ENCODE data around the gene SPPL2B. TPM values are rescaled to one million over a fixed set of nuclear protein-coding genes. Genes with fewer than 3 reads are reported as not detected.
"Not testable (repeated sequence)": the region's sequence is repeated elsewhere in the genome, so short reads cannot be mapped to it uniquely, and the experiment has no call there.

Gene SPPL2B
- polyA plus RNA-seq, 3 donors from 2014 or later: 6.9 to 16.4 (median 12.5) TPM

- Mint-ChIP-seq H3K4me3 (no peak overlapping the region), H3K36me3 (no peaks in the 10 kb centered on the region), H3K27ac (no peak overlapping the region), H3K9me3 (no peaks in the 10 kb centered on the region), H3K4me1 (peaks cover 3 to 5% of the 10 kb centered on the region in 2 donors), H3K27me3 (ENCODE audit: low read depth in 3 of 3) (peaks cover 1 to 6% (median 4%) of the 10 kb centered on the region in 3 donors)
- DNase-seq: no peak
These were observed 59.1 kb downstream of the SPPL2B start for GRCh38 chr19:2387367-2388288.

- no peak for DNase-seq
- H3K27me3 Mint-ChIP-seq (ENCODE audit: low read depth in 3 of 3): peaks cover 3 to 7% (median 4%) of the 10 kb centered on the region in 3 donors
- no peaks in the 10 kb centered on the region for H3K36me3 Mint-ChIP-seq
- H3K9me3 Mint-ChIP-seq: no peaks in the 10 kb centered on the region
- H3K27ac Mint-ChIP-seq: no peak overlapping the region
- no peak overlapping the region for H3K4me3 Mint-ChIP-seq
- peaks cover 12 to 22% of the 10 kb centered on the region in 2 donors for H3K4me1 Mint-ChIP-seq
These were observed 61.1 kb downstream of the SPPL2B start for GRCh38 chr19:2389594-2389993.

GRCh38 chr19:2391118-2391725 is 62.7 kb downstream of the SPPL2B start:
- Mint-ChIP-seq H3K4me3 (no peak overlapping the region), H3K36me3 (no peaks in the 10 kb centered on the region), H3K4me1 (peaks cover 17 to 27% of the 10 kb centered on the region in 2 donors), H3K27ac (peak overlapping the region in 1 of 6 donors; percentile 87), H3K27me3 (ENCODE audit: low read depth in 3 of 3) (peaks cover 4 to 8% (median 6%) of the 10 kb centered on the region in 3 donors), H3K9me3 (no peaks in the 10 kb centered on the region)
- DNase-seq: peak; percentile 35 to 54 (median 51)

GRCh38 chr19:2392366-2392765 is 63.9 kb downstream of the SPPL2B start:
- Mint-ChIP-seq H3K36me3 (no peaks in the 10 kb centered on the region), H3K27me3 (ENCODE audit: low read depth in 3 of 3) (peaks cover 4 to 6% (median 6%) of the 10 kb centered on the region in 3 donors), H3K4me1 (peaks cover 17 to 27% of the 10 kb centered on the region in 2 donors), H3K9me3 (no peaks in the 10 kb centered on the region), H3K4me3 (no peak overlapping the region), H3K27ac (no peak overlapping the region)
- DNase-seq: no peak

GRCh38 chr19:2392899-2393298 is 64.4 kb downstream of the SPPL2B start:
- H3K27ac Mint-ChIP-seq: peak overlapping the region in 2 of 6 donors; percentile 45 to 55
- H3K36me3 Mint-ChIP-seq; H3K27me3 Mint-ChIP-seq (ENCODE audit: low read depth in 3 of 3); DNase-seq; H3K9me3 Mint-ChIP-seq: not testable (repeated sequence)
- peaks cover 17 to 27% of the 10 kb centered on the region in 2 donors for H3K4me1 Mint-ChIP-seq
- H3K4me3 Mint-ChIP-seq: peak overlapping the region in 3 of 5 donors; percentile 32 to 52 (median 33)

- peak overlapping the region; percentile 76 to 84 (median 81) for H3K4me3 Mint-ChIP-seq
- H3K27ac Mint-ChIP-seq: peak overlapping the region in 4 of 6 donors; percentile 34 to 82 (median 74)
- no peaks in the 10 kb centered on the region for H3K36me3 Mint-ChIP-seq
- peak in 2 of 3 donors; percentile 28 to 38 for DNase-seq
- H3K4me1 Mint-ChIP-seq: peaks cover 17 to 27% of the 10 kb centered on the region in 2 donors
- peaks cover 4 to 6% (median 5%) of the 10 kb centered on the region in 3 donors for H3K27me3 Mint-ChIP-seq (ENCODE audit: low read depth in 3 of 3)
- H3K9me3 Mint-ChIP-seq: no peaks in the 10 kb centered on the region
These were observed 65.6 kb downstream of the SPPL2B start for GRCh38 chr19:2394054-2394441.

- Mint-ChIP-seq H3K27me3 (ENCODE audit: low read depth in 3 of 3) (peaks cover 4 to 6% (median 5%) of the 10 kb centered on the region in 3 donors), H3K9me3 (no peaks in the 10 kb centered on the region), H3K4me1 (peaks cover 17 to 27% of the 10 kb centered on the region in 2 donors), H3K4me3 (peak overlapping the region; percentile 76 to 84 (median 81)), H3K36me3 (no peaks in the 10 kb centered on the region), H3K27ac (peak overlapping the region; percentile 41 to 82 (median 64))
- DNase-seq: peak; percentile 39 to 51 (median 42)
These were observed 66.2 kb downstream of the SPPL2B start for GRCh38 chr19:2394442-2395292.

- Mint-ChIP-seq H3K27ac (peak overlapping the region in 3 of 6 donors; percentile 23 to 82 (median 67)), H3K4me3 (peak overlapping the region in 3 of 5 donors; percentile 77 to 84 (median 81))
These were observed 66.9 kb downstream of the SPPL2B start for GRCh38 chr19:2395293-2395829.

DNA sequence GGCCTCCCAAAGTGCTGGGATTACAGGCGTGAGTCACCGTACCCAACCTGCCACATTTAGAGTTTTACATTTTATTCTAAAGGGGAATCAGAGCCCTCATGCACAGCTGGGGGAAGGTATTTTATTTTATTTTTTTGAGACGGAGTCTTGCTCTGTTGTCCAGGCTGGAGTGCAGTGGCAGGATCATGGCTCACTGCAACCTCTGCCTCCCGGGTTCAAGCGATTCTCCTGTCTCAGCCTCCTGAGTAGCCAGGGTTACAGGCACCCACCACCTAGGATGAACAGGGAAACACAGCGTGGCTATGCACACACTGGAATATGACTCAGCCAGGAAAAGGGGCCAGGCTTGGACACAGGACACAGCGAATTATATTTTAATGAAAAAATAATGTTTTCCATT is 68.7 kb downstream of the SPPL2B start:
- H3K27me3 Mint-ChIP-seq (ENCODE audit: low read depth in 3 of 3); H3K36me3 Mint-ChIP-seq; H3K4me3 Mint-ChIP-seq; DNase-seq; H3K9me3 Mint-ChIP-seq; H3K27ac Mint-ChIP-seq: not testable (repeated sequence)
- peaks cover 14 to 22% of the 10 kb centered on the region in 2 donors for H3K4me1 Mint-ChIP-seq

More at GRCh38 chr19:2395293-2395829, 66.9 kb downstream of the SPPL2B start:
- H3K27me3 Mint-ChIP-seq (ENCODE audit: low read depth in 3 of 3); H3K9me3 Mint-ChIP-seq; H3K36me3 Mint-ChIP-seq; DNase-seq: not testable (repeated sequence)
- H3K4me1 Mint-ChIP-seq: peaks cover 17 to 27% of the 10 kb centered on the region in 2 donors

GRCh38 chr19:2398735-2399305 is 70.3 kb downstream of the SPPL2B start:
- H3K9me3 Mint-ChIP-seq: no peaks in the 10 kb centered on the region
- H3K27ac Mint-ChIP-seq: no peak overlapping the region
- no peaks in the 10 kb centered on the region for H3K36me3 Mint-ChIP-seq
- peaks cover 12 to 13% of the 10 kb centered on the region in 2 donors for H3K4me1 Mint-ChIP-seq
- no peak overlapping the region for H3K4me3 Mint-ChIP-seq
- peaks cover 0 to 7% (median 4%) of the 10 kb centered on the region in 3 donors for H3K27me3 Mint-ChIP-seq (ENCODE audit: low read depth in 3 of 3)
- DNase-seq: no peak

DNA sequence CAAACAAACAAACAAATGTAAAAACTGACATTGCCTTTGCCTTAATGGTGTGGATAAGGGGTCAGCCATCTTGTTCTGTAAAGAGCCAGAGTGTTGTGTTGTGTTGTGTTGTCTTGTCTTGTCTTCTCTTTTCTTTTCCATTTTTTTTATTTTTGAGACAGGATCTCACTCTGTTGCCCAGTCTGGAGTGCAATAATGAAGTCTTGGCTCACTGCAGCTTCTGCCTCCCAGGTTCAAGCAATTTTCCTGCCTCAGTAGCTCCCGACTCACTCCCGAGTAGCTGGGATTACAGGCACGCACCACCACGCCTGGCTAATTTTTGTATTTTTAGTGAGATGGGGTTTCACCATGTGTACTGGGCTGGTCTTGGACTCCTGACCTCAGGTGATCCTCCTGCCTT is 71.1 kb downstream of the SPPL2B start:
- no peak for DNase-seq

More for the DNA sequence above, 71.1 kb downstream of the SPPL2B start:
- Mint-ChIP-seq H3K4me1 (peaks cover 5% of the 10 kb centered on the region in 2 donors), H3K4me3 (no peak overlapping the region), H3K27me3 (ENCODE audit: low read depth in 3 of 3) (peaks cover 0 to 5% (median 4%) of the 10 kb centered on the region in 3 donors), H3K9me3 (no peaks in the 10 kb centered on the region), H3K27ac (no peak overlapping the region), H3K36me3 (no peaks in the 10 kb centered on the region)
